MM.1S (cell line): ENCODE data around the gene BAG5.

ENCODE experiments used
- DNase-seq: peaks from one replicate; pipeline ENCODE4 v3.0.0-alpha.2; 2015
- H2AFZ ChIP-seq: fragments of 300-600 bp; sonication (generic); 2 replicates; pipeline ENCODE4 v1.6.0; 2016; ENCODE audit warnings: antibody characterized with exemption, low read length
- H3F3A ChIP-seq: fragments of 300-600 bp; sonication (generic); 2 replicates; pipeline ENCODE4 v1.6.1; 2016; ENCODE audit warnings: mild to moderate bottlenecking, antibody characterized with exemption, low read length, moderate library complexity, mixed read lengths; ENCODE audit not compliant: insufficient read depth
- H3K27ac ChIP-seq: fragments of 300-600 bp; sonication (generic); 2 replicates; pipeline ENCODE4 v1.5.1; 2016; ENCODE audit warnings: mild to moderate bottlenecking, low read length
- H3K27me3 ChIP-seq: fragments of 300-600 bp; sonication (generic); replicated peaks from 2 replicates; pipeline ENCODE4 v1.6.0; 2016; ENCODE audit warnings: low read length; ENCODE audit not compliant: insufficient read depth
- H3K36me3 ChIP-seq: fragments of 300-600 bp; sonication (generic); replicated peaks from 2 replicates; pipeline ENCODE4 v1.6.1; 2016; ENCODE audit warnings: mild to moderate bottlenecking, low read length, mixed read lengths; ENCODE audit not compliant: insufficient read depth
- H3K4me1 ChIP-seq: fragments of 300-600 bp; sonication (generic); 2 replicates; pipeline ENCODE4 v1.6.1; 2016; ENCODE audit warnings: low read length, mixed read lengths
- H3K4me2 ChIP-seq: fragments of 300-600 bp; sonication (generic); 2 replicates; pipeline ENCODE4 v1.6.0; 2016; ENCODE audit warnings: low read depth, low read length
- H3K4me3 ChIP-seq: fragments of 300-600 bp; sonication (generic); 2 replicates; pipeline ENCODE4 v1.5.1; 2016; ENCODE audit warnings: low read length, mixed read lengths
- H3K79me2 ChIP-seq: fragments of 300-600 bp; sonication (generic); 2 replicates; pipeline ENCODE4 v1.6.1; 2016; ENCODE audit warnings: mixed run types, low read length, mixed read lengths
- H3K9ac ChIP-seq: fragments of 300-600 bp; sonication (generic); 2 replicates; pipeline ENCODE4 v1.6.1; 2016; ENCODE audit warnings: low read length, mixed read lengths
- H3K9me2 ChIP-seq: fragments of 300-600 bp; sonication (generic); replicated peaks from 2 replicates; pipeline ENCODE4 v1.6.1; 2016; ENCODE audit warnings: mild to moderate bottlenecking, low read length, mixed read lengths; ENCODE audit not compliant: insufficient read depth
- H3K9me3 ChIP-seq: fragments of 300-600 bp; sonication (generic); replicated peaks from 2 replicates; pipeline ENCODE4 v1.6.1; 2016; ENCODE audit warnings: mild to moderate bottlenecking, low read length, mixed read lengths; ENCODE audit not compliant: insufficient read depth
- H4K20me1 ChIP-seq: fragments of 300-600 bp; sonication (generic); 2 replicates; pipeline ENCODE4 v1.6.1; 2016; ENCODE audit warnings: mild to moderate bottlenecking, low read length, moderate library complexity, mixed read lengths; ENCODE audit not compliant: insufficient read depth
- EZH2 ChIP-seq: fragments of 300-600 bp; sonication (generic); optimal IDR thresholded peaks from 2 replicates; pipeline ENCODE3; 2017; ENCODE audit warnings: low read depth, mild to moderate bottlenecking, antibody characterized with exemption, low read length, mixed read lengths
- EZH2phosphoT487 ChIP-seq: fragments of 300-600 bp; sonication (generic); IDR thresholded peaks from 2 replicates; pipeline ENCODE4 v1.6.1; 2018; ENCODE audit warnings: antibody characterized with exemption, low read length
- TF ChIP-seq, protein P1 (sequence below): fragments of 300-600 bp; sonication (generic); IDR thresholded peaks from 2 replicates; pipeline ENCODE4 v1.5.1; 2016; ENCODE audit warnings: antibody characterized with exemption, low read length, mixed read lengths

The BAG5 gene

DNA sequence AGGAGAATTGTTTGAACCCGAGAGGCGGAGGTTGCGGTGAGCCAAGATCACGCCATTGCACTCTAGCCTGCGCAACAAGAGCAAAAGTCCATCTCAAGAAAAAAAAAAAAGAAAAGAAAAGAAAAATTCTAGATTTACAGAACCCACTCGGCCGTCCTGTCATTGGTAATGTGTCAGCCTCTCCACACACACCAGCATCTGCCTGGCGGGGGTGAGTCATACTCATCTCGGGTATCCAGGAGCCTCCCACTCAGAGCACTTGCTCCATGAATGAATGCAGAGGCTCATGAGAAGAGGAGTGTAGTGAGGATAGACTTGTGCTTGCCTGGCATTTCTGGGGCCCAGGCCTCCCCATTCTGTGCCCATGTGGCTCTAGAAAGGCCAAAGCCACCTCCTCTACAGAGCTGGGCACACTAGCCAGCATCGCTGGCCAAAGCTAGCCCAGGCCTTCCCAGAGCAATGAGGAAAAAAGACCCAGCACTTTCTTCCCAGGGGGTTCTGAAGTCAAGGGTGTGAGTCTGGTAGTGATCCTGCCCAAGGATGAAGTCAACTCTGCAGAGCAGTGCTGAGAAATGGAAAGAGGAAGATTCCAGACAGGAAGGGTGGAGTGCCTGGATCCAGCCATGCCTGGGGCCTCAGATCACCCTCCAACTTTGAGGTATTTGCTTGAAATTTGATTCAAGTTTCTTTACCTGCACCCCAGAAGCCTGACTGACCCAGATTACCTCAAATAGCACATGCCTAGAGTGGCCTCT is 35.3 kb upstream of the BAG5 start:
- no peaks in the 10 kb centered on the region for H3K9me3 ChIP-seq
- H3K27ac ChIP-seq: no peak overlapping the region
- H4K20me1 ChIP-seq: no peaks in the 10 kb centered on the region
- no peaks in the 10 kb centered on the region for H3K27me3 ChIP-seq
- H3K4me1 ChIP-seq: no peaks in the 10 kb centered on the region
- no peak overlapping the region for H3K4me2 ChIP-seq
- no peaks in the 10 kb centered on the region for H3K79me2 ChIP-seq
- H3F3A ChIP-seq: no peaks in the 10 kb centered on the region
- H3K36me3 ChIP-seq: no peaks in the 10 kb centered on the region
- TF ChIP-seq, protein P1, sequence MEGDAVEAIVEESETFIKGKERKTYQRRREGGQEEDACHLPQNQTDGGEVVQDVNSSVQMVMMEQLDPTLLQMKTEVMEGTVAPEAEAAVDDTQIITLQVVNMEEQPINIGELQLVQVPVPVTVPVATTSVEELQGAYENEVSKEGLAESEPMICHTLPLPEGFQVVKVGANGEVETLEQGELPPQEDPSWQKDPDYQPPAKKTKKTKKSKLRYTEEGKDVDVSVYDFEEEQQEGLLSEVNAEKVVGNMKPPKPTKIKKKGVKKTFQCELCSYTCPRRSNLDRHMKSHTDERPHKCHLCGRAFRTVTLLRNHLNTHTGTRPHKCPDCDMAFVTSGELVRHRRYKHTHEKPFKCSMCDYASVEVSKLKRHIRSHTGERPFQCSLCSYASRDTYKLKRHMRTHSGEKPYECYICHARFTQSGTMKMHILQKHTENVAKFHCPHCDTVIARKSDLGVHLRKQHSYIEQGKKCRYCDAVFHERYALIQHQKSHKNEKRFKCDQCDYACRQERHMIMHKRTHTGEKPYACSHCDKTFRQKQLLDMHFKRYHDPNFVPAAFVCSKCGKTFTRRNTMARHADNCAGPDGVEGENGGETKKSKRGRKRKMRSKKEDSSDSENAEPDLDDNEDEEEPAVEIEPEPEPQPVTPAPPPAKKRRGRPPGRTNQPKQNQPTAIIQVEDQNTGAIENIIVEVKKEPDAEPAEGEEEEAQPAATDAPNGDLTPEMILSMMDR: no peak
- TF ChIP-seq EZH2 (no peak), EZH2phosphoT487 (no peak)
- DNase-seq: no peak
- no peak overlapping the region for H3K4me3 ChIP-seq
- H3K9ac ChIP-seq: no peak overlapping the region
- no peaks in the 10 kb centered on the region for H3K9me2 ChIP-seq
- no peak overlapping the region for H2AFZ ChIP-seq

DNA sequence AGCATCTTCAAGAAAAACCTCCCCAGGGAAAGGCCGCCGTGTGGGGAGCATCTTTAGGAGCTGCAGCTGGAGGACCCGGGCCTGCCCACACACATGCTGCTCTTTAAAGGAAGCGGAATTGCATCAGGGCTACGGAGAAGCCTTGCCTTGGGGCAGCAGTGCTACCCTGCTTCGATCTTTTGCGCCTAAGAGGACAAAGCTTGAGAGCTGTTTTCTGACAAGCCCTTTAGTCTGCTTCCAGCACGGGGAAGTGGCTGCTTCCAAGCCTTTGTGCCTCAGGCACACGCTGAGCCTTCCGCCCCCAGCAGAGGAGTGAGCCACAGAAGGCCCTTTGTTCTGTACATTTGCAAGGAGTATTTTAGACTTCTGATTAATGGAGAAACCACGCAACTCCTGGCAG is 31.8 kb upstream of the BAG5 start:
- Histone ChIP-seq H3F3A (no peaks in the 10 kb centered on the region), H3K9me2 (no peaks in the 10 kb centered on the region), H3K4me2 (peak overlapping the region; percentile 50; the same call in 1 of the 2 replicates), H3K36me3 (no peaks in the 10 kb centered on the region), H4K20me1 (no peaks in the 10 kb centered on the region), H3K4me3 (no peak overlapping the region), H3K79me2 (no peaks in the 10 kb centered on the region), H3K9me3 (no peaks in the 10 kb centered on the region), H2AFZ (no peak overlapping the region), H3K27me3 (no peaks in the 10 kb centered on the region), H3K4me1 (no peaks in the 10 kb centered on the region), H3K9ac (no peak overlapping the region), H3K27ac (no peak overlapping the region)
- TF ChIP-seq EZH2phosphoT487 (no peak), EZH2 (no peak)
- TF ChIP-seq, protein P1: no peak
- DNase-seq: no peak

DNA sequence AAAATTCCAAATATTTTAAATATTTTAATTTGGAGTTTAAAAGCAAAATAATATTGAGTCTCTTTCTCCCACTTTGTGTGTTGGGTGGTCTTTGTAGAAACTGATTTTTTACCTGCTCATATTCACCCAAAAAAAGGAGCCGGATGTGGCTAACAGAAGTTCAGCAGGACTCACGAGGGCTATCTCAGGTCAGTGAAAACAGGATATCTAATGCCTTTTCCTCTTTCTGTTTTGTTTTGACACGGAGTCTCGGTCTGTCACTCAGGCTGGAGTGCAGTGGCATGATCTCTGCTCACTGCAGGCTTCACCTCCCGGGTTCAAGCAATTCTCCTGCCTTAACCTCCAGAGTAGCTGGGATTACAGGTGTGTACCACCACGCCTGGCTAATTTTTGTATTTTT is 31.1 kb upstream of the BAG5 start:
- Histone ChIP-seq H3K79me2 (no peaks in the 10 kb centered on the region), H3K4me1 (no peaks in the 10 kb centered on the region), H3K27me3 (no peaks in the 10 kb centered on the region), H4K20me1 (no peaks in the 10 kb centered on the region), H2AFZ (no peak overlapping the region), H3K36me3 (no peaks in the 10 kb centered on the region), H3K9me3 (no peaks in the 10 kb centered on the region), H3K4me3 (peak overlapping the region; percentile 27; the same call in 1 of the 2 replicates), H3F3A (no peaks in the 10 kb centered on the region), H3K9me2 (no peaks in the 10 kb centered on the region), H3K9ac (no peak overlapping the region), H3K27ac (peak overlapping the region; percentile 29; the same call in 1 of the 2 replicates), H3K4me2 (peak overlapping the region; percentile 50)
- DNase-seq: peak; percentile 65
- TF ChIP-seq, protein P1: no peak
- TF ChIP-seq EZH2 (no peak), EZH2phosphoT487 (no peak)
